ENCODE data around the gene HNRNPA3.

DNA sequence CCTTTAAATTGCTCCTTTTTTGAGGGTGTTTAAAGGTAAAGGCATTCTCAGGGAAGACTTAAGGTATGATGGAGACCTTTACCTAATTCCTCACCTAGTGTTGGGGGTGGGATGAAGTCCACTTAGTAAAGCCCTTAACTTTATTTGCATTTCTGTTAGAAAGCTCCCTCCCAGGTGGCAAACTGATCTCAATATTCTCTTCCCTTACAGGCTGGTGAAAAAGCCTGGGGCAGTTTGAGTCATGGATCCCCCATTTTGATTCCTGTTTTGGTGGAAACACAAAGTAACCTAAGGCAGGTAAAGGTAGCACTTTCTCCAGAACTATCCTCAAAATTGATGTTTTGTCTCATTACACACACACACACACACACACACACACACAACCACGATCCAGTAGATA is 33.8 kb upstream of the HNRNPA3 start:
- TF ChIP-seq, protein P1, sequence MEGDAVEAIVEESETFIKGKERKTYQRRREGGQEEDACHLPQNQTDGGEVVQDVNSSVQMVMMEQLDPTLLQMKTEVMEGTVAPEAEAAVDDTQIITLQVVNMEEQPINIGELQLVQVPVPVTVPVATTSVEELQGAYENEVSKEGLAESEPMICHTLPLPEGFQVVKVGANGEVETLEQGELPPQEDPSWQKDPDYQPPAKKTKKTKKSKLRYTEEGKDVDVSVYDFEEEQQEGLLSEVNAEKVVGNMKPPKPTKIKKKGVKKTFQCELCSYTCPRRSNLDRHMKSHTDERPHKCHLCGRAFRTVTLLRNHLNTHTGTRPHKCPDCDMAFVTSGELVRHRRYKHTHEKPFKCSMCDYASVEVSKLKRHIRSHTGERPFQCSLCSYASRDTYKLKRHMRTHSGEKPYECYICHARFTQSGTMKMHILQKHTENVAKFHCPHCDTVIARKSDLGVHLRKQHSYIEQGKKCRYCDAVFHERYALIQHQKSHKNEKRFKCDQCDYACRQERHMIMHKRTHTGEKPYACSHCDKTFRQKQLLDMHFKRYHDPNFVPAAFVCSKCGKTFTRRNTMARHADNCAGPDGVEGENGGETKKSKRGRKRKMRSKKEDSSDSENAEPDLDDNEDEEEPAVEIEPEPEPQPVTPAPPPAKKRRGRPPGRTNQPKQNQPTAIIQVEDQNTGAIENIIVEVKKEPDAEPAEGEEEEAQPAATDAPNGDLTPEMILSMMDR (conservative IDR thresholded peaks at IDR 0.05; ENCODE audit: low read depth in 2 of 2): no peak
- TF ChIP-seq, protein P2, sequence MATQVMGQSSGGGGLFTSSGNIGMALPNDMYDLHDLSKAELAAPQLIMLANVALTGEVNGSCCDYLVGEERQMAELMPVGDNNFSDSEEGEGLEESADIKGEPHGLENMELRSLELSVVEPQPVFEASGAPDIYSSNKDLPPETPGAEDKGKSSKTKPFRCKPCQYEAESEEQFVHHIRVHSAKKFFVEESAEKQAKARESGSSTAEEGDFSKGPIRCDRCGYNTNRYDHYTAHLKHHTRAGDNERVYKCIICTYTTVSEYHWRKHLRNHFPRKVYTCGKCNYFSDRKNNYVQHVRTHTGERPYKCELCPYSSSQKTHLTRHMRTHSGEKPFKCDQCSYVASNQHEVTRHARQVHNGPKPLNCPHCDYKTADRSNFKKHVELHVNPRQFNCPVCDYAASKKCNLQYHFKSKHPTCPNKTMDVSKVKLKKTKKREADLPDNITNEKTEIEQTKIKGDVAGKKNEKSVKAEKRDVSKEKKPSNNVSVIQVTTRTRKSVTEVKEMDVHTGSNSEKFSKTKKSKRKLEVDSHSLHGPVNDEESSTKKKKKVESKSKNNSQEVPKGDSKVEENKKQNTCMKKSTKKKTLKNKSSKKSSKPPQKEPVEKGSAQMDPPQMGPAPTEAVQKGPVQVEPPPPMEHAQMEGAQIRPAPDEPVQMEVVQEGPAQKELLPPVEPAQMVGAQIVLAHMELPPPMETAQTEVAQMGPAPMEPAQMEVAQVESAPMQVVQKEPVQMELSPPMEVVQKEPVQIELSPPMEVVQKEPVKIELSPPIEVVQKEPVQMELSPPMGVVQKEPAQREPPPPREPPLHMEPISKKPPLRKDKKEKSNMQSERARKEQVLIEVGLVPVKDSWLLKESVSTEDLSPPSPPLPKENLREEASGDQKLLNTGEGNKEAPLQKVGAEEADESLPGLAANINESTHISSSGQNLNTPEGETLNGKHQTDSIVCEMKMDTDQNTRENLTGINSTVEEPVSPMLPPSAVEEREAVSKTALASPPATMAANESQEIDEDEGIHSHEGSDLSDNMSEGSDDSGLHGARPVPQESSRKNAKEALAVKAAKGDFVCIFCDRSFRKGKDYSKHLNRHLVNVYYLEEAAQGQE (IDR thresholded peaks at IDR 0.05; ENCODE audit: unreplicated experiment): no peak
- TF ChIP-seq POLR2AphosphoS5 (IDR thresholded peaks at IDR 0.05; ENCODE audit: low read depth): no peak
- no peak for TF ChIP-seq EZH2phosphoT487 (IDR thresholded peaks at IDR 0.05; ENCODE audit: unreplicated experiment)
- no peak for TF ChIP-seq STAT1 (IDR thresholded peaks at IDR 0.05; ENCODE audit: unreplicated experiment)
